Natural killer cell (primary cell): ENCODE measurements around the gene GFOD2. TPM values are rescaled to one million over a fixed set of nuclear protein-coding genes. Genes with fewer than 3 reads are reported as not detected.

Experiments
- ATAC-seq, 3 donors: fragments of 150-1000 bp in 2 of 3; fragments of 200-7000 bp in 1 of 3; cut with Tn5 transposase; 1 replicate in 1 of 3; 2 replicates in 2 of 3; pipeline ENCODE4 v1.10.0; 2021; ENCODE audit warnings: mild to moderate bottlenecking in 2 of 3, moderate library complexity in 2 of 3
- DNase-seq, 2 donors: peaks; one replicate each; pipeline versions ENCODE4 v3.0.0 to v3.0.0-alpha.2; 2013 to 2021; ENCODE audit warnings: mixed read lengths in 1 of 2
- H3K27ac ChIP-seq: one replicate; pipeline ENCODE4 v1.5.1; 2013; ENCODE audit warnings: mild to moderate bottlenecking, low read length
- H3K27me3 ChIP-seq: one replicate; pipeline ENCODE4 v1.6.1; 2013; ENCODE audit warnings: low read length; ENCODE audit not compliant: control insufficient read depth, insufficient read depth
- H3K36me3 ChIP-seq: one replicate; pipeline ENCODE4 v1.6.1; 2013; ENCODE audit warnings: low read length; ENCODE audit not compliant: control insufficient read depth, insufficient read depth
- H3K4me1 ChIP-seq: one replicate; pipeline ENCODE4 v1.6.1; 2013; ENCODE audit warnings: low read length; ENCODE audit not compliant: control insufficient read depth, insufficient read depth
- H3K4me3 ChIP-seq: one replicate; pipeline ENCODE4 v1.5.1; 2013; ENCODE audit warnings: low read length
- H3K9me3 ChIP-seq: one replicate; pipeline ENCODE4 v1.6.1; 2013; ENCODE audit warnings: low read length; ENCODE audit not compliant: control insufficient read depth, insufficient read depth
- H3K27ac Mint-ChIP-seq, 2 donors: one replicate each; pipeline ENCODE4 v1.8.0; 2022; ENCODE audit warnings: mild to moderate bottlenecking in 2 of 2, mixed read lengths in 2 of 2, moderate library complexity in 1 of 2
- H3K27me3 Mint-ChIP-seq, 2 donors: one replicate each; pipeline ENCODE4 v1.8.0; 2022; ENCODE audit warnings: low read depth in 2 of 2, mixed read lengths in 2 of 2
- H3K36me3 Mint-ChIP-seq: one replicate; pipeline ENCODE4 v1.8.0; 2022; ENCODE audit warnings: mixed read lengths
- H3K4me1 Mint-ChIP-seq, 2 donors: one replicate each; pipeline ENCODE4 v1.8.0; 2022; ENCODE audit warnings: mixed read lengths in 2 of 2
- H3K4me3 Mint-ChIP-seq: one replicate; pipeline ENCODE4 v1.8.0; 2022; ENCODE audit warnings: mild to moderate bottlenecking, moderate library complexity, mixed read lengths
- H3K9me3 Mint-ChIP-seq, 2 donors: one replicate each; pipeline ENCODE4 v1.8.0; 2022; ENCODE audit warnings: mixed read lengths in 2 of 2
- WGBS: methylation state at CpG from one replicate; pipeline ENCODE4 v1.1.7; 2013; ENCODE audit warnings: missing lambda C conversion rate; ENCODE audit not compliant: insufficient coverage; 5-methylcytosine and 5-hydroxymethylcytosine counted together
- intact Hi-C: fragments of 100-400 bp; cut with micrococcal nuclease; formaldehyde crosslinking; loops from one replicate; pipeline ENCODE4 v1.14.2; 2022
- total RNA-seq, 4 donors: library from RNA; stranded (reverse); fragments of 120-200 nt in 1 of 4; gene quantifications; one replicate each; pipeline versions ENCODE4 v1.2.3 to v1.2.4, GENCODE V29; 2013 to 2022
- TF ChIP-seq, protein P1 (sequence below): fragments of 200-600 bp; IDR thresholded peaks from one replicate; pipeline ENCODE4 v1.8.0; 2022; ENCODE audit warnings: antibody characterized with exemption

GFOD2 gene
- total RNA-seq, 3 donors from 2014 or later (not counting 1 experiment from before 2014, with no cell fraction given): 6.5 to 10.9 (median 8.3) TPM

DNA sequence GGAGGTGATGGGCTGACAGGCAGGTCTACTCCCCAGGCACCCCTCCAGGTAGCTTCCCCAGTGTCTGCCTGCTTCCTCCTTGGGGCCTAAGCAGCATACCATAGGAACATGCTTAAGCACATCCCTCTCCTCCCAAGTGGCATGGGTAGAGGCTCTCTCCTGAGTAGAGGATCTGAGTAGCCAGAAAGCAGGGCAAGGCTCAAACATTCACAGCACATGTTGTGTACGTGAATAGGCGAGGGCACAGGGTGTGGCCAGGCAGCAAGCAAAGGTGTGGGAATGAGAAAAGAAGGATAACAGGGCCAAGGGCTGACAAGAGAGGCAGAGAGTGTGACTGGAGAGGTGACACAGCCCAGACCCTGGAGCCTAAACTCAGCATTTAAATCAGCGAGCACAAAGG, 29.7 kb upstream of the GFOD2 start:
- ATAC-seq (no peak), DNase-seq (no peak)
- no peak overlapping the region for H3K4me3 ChIP-seq
- no peaks in the 10 kb centered on the region for H3K27me3 ChIP-seq
- 100% methylated on average over 3 of the region's 3 CpGs for WGBS
- H3K4me1 ChIP-seq: no peaks in the 10 kb centered on the region
- Mint-ChIP-seq H3K9me3 (no peaks in the 10 kb centered on the region), H3K27ac (peak overlapping the region in 1 of 2 donors; percentile 58), H3K27me3 (no peaks in the 10 kb centered on the region), H3K36me3 (no peaks in the 10 kb centered on the region), H3K4me3 (no peak overlapping the region), H3K4me1 (peaks cover 5 to 11% of the 10 kb centered on the region in 2 donors)
- peaks cover 7% of the 10 kb centered on the region for H3K36me3 ChIP-seq
- intact Hi-C loops: no loop called here
- TF ChIP-seq, protein P1, sequence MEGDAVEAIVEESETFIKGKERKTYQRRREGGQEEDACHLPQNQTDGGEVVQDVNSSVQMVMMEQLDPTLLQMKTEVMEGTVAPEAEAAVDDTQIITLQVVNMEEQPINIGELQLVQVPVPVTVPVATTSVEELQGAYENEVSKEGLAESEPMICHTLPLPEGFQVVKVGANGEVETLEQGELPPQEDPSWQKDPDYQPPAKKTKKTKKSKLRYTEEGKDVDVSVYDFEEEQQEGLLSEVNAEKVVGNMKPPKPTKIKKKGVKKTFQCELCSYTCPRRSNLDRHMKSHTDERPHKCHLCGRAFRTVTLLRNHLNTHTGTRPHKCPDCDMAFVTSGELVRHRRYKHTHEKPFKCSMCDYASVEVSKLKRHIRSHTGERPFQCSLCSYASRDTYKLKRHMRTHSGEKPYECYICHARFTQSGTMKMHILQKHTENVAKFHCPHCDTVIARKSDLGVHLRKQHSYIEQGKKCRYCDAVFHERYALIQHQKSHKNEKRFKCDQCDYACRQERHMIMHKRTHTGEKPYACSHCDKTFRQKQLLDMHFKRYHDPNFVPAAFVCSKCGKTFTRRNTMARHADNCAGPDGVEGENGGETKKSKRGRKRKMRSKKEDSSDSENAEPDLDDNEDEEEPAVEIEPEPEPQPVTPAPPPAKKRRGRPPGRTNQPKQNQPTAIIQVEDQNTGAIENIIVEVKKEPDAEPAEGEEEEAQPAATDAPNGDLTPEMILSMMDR: no peak
- H3K9me3 ChIP-seq: no peaks in the 10 kb centered on the region
- H3K27ac ChIP-seq: no peak overlapping the region

DNA sequence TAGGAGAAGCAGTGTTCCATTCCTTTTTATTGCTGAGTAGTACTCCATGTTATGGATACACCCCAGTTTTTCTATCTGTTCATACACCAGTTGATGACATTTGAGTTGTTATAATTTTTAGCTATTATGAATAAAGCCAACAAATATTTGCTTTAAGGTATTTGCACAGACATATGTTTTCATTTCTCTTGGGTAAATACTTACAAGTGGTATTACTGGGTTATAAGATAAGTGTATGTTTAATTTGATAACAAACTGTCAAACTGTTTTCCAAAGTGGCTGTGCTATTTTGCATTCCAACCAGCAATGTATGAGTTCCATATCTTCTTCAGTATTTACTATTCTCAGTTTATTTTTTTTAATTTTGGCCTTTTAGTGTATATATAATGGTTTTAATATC, 27.7 kb upstream of the GFOD2 start:
- Mint-ChIP-seq H3K27me3 (no peaks in the 10 kb centered on the region), H3K9me3 (no peaks in the 10 kb centered on the region), H3K27ac (no peak overlapping the region), H3K4me1 (peaks cover 5 to 11% of the 10 kb centered on the region in 2 donors), H3K4me3 (no peak overlapping the region), H3K36me3 (no peaks in the 10 kb centered on the region)
- TF ChIP-seq, protein P1: no peak
- H3K9me3 ChIP-seq: no peaks in the 10 kb centered on the region
- no peaks in the 10 kb centered on the region for H3K4me1 ChIP-seq
- ATAC-seq: no peak
- no peak for DNase-seq
- intact Hi-C loops: no loop called here
- H3K4me3 ChIP-seq: no peak overlapping the region
- H3K36me3 ChIP-seq: peaks cover 20% of the 10 kb centered on the region
- H3K27me3 ChIP-seq: no peaks in the 10 kb centered on the region
- H3K27ac ChIP-seq: no peak overlapping the region

DNA sequence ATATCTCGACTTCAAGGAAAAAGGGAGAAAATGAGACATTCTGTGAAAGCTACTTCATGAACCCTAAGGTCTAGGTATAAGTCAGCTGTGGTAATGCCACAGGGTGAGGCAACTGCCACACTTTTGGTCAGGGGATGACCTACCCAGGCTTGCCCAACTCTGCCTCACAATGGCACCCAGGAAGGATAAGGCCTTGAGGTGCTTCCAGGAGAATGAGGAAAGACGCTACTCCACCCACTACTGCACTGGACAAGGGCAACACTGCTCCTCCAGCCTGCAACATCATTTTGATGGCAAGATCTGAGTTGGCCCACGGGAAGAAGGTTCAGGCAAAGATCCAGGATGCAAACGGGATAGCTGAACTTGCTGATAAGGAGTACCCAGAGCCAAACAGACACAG, 22.0 kb upstream of the GFOD2 start:
- H3K27me3 Mint-ChIP-seq: no peaks in the 10 kb centered on the region
- Histone ChIP-seq H3K9me3 (no peaks in the 10 kb centered on the region), H3K36me3 (peaks cover 29% of the 10 kb centered on the region), H3K27ac (no peak overlapping the region), H3K4me1 (no peaks in the 10 kb centered on the region), H3K27me3 (no peaks in the 10 kb centered on the region), H3K4me3 (no peak overlapping the region)
- ATAC-seq (no peak), DNase-seq (no peak)
- H3K4me1 Mint-ChIP-seq: peaks cover 0 to 9% of the 10 kb centered on the region in 2 donors
- H3K4me3 Mint-ChIP-seq: no peak overlapping the region
- H3K9me3 Mint-ChIP-seq: no peaks in the 10 kb centered on the region
- WGBS: 96% methylated on average over 4 of the region's 4 CpGs
- intact Hi-C loops: no loop called here
- H3K36me3 Mint-ChIP-seq: no peaks in the 10 kb centered on the region
- no peak overlapping the region for H3K27ac Mint-ChIP-seq
- TF ChIP-seq, protein P1: no peak

DNA sequence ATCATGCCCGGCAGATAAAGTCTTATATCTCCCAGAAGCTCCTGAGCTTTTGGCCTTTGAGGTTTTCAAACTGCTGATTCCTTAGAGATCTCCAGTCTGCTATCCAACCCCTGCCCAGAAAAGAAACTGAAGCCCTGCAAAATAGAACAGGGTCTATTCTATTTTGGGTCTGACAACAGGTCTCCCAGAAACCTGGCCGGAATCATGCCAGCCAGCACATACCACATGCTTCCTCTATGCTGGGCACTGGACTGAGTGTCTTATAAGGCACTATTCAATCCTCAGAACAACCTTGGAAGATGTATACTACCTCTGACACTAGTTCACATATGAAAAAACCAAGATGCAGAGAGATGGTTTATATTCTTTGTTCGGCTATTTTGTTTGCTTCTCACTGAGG, 21.3 kb upstream of the GFOD2 start:
- Mint-ChIP-seq H3K4me1 (peaks cover 0 to 9% of the 10 kb centered on the region in 2 donors), H3K27me3 (no peaks in the 10 kb centered on the region), H3K36me3 (no peaks in the 10 kb centered on the region), H3K4me3 (no peak overlapping the region), H3K27ac (no peak overlapping the region), H3K9me3 (no peaks in the 10 kb centered on the region)
- Histone ChIP-seq H3K4me1 (no peaks in the 10 kb centered on the region), H3K27me3 (no peaks in the 10 kb centered on the region), H3K36me3 (peaks cover 29% of the 10 kb centered on the region), H3K4me3 (no peak overlapping the region), H3K27ac (no peak overlapping the region), H3K9me3 (no peaks in the 10 kb centered on the region)
- TF ChIP-seq, protein P1: no peak
- ATAC-seq (no peak), DNase-seq (no peak)
- intact Hi-C loops: no loop called here
- WGBS: 100% methylated on average over 3 of the region's 3 CpGs
